Measurements from ENCODE around the gene MAB21L3. TPM values are rescaled to one million over a fixed set of nuclear protein-coding genes. Genes with fewer than 3 reads are reported as not detected.

MAB21L3 gene
- total RNA-seq, 1 donor from 2014 or later, result 0.18 TPM

DNA sequence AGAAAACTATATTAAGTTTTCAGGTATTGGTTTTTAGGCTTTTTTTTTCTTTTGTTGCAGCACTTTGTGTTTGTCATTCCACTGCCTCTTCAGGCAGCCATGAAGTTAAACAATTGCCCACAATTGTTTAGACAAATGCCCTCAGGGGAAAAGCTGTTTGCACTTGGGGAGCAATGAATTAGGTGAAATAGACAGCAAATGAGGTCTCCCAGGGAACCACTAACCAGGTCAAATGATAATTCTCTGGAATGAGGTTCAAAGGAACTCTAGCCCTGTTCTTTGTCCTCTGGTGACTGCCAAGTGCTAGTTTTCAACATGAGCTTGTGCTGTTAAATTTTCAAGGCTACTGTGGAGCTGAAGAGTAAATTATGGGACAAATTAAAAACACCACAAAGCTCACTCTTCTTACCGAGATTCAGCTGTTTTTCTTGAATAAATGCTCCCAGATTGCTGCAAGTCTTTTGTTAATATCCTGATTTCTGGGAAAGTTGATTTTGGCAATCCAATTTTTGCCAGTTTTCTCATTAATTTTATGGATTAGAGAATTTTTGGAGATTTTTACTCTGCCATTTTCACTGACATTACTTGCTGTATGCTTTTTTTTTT, 15.1 kb upstream of the MAB21L3 start:
- H3K9me3 Mint-ChIP-seq (ENCODE audit: unreplicated experiment), result no peaks in the 10 kb centered on the region

DNA sequence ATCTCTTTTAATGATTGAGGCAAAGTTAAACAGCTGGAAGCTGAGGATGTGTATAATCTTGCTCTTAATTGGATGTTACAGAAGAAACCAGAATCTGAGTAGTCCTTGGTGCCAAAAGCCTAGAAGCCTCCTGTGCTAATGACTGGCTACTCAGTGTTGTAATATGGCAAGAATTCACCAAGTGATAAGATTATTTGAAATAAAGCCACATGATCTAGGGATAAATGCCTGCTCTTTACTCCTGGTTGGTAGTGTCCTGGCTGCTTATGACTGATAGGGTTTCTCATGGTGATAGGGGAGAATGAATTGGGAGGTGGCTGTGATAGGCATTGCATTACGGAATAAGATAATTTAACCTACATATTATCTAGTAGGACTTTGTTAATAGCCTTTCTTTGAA, 13.6 kb upstream of the MAB21L3 start:
- no peaks in the 10 kb centered on the region for H3K36me3 Mint-ChIP-seq (ENCODE audit: low read depth, unreplicated experiment)
- H3K9me3 Mint-ChIP-seq (ENCODE audit: unreplicated experiment), result no peaks in the 10 kb centered on the region
- no peaks in the 10 kb centered on the region for H3K4me1 Mint-ChIP-seq (ENCODE audit: unreplicated experiment)
- DNase-seq (ENCODE audit: low spot score), result no peak
- TF ChIP-seq, protein P1, sequence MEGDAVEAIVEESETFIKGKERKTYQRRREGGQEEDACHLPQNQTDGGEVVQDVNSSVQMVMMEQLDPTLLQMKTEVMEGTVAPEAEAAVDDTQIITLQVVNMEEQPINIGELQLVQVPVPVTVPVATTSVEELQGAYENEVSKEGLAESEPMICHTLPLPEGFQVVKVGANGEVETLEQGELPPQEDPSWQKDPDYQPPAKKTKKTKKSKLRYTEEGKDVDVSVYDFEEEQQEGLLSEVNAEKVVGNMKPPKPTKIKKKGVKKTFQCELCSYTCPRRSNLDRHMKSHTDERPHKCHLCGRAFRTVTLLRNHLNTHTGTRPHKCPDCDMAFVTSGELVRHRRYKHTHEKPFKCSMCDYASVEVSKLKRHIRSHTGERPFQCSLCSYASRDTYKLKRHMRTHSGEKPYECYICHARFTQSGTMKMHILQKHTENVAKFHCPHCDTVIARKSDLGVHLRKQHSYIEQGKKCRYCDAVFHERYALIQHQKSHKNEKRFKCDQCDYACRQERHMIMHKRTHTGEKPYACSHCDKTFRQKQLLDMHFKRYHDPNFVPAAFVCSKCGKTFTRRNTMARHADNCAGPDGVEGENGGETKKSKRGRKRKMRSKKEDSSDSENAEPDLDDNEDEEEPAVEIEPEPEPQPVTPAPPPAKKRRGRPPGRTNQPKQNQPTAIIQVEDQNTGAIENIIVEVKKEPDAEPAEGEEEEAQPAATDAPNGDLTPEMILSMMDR (IDR thresholded peaks at IDR 0.05; ENCODE audit: unreplicated experiment), result no peak
- H3K27ac Mint-ChIP-seq (ENCODE audit: unreplicated experiment), result no peak overlapping the region
- no peak overlapping the region for H3K4me3 Mint-ChIP-seq (ENCODE audit: unreplicated experiment)
- H3K27me3 Mint-ChIP-seq (ENCODE audit: unreplicated experiment), result no peaks in the 10 kb centered on the region

More for the DNA sequence above, 15.1 kb upstream of the MAB21L3 start:
- DNase-seq (ENCODE audit: low spot score), result no peak
- Mint-ChIP-seq H3K36me3 (ENCODE audit: low read depth, unreplicated experiment) (peaks cover 3% of the 10 kb centered on the region), H3K4me3 (ENCODE audit: unreplicated experiment) (no peak overlapping the region), H3K4me1 (ENCODE audit: unreplicated experiment) (no peaks in the 10 kb centered on the region), H3K27me3 (ENCODE audit: unreplicated experiment) (no peaks in the 10 kb centered on the region), H3K27ac (ENCODE audit: unreplicated experiment) (no peak overlapping the region)
- TF ChIP-seq, protein P1 (IDR thresholded peaks at IDR 0.05; ENCODE audit: unreplicated experiment), result no peak

DNA sequence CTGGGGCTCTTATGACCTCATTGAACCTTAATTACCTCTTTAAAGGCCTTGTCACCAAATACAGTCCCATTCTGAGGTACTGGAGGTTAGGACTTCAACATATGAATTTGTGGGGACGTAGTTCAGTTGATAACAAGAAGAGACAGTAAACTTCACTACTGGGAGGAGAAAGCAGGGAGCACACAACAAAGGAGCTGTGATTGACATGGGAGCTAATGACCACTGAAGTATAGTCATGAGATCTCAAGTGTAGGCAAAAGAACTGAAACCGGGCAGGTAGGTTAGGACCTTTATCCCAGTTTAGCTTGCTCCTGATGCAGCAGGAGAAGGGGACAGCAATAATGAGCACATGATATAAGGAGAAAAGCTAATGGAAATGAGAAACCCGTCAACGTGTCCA, 11.8 kb upstream of the MAB21L3 start:
- Mint-ChIP-seq H3K9me3 (ENCODE audit: unreplicated experiment) (no peaks in the 10 kb centered on the region), H3K36me3 (ENCODE audit: low read depth, unreplicated experiment) (no peaks in the 10 kb centered on the region), H3K4me1 (ENCODE audit: unreplicated experiment) (no peaks in the 10 kb centered on the region), H3K27me3 (ENCODE audit: unreplicated experiment) (no peaks in the 10 kb centered on the region), H3K27ac (ENCODE audit: unreplicated experiment) (no peak overlapping the region), H3K4me3 (ENCODE audit: unreplicated experiment) (no peak overlapping the region)
- no peak for DNase-seq (ENCODE audit: low spot score)
- TF ChIP-seq, protein P1 (IDR thresholded peaks at IDR 0.05; ENCODE audit: unreplicated experiment), result no peak

DNA sequence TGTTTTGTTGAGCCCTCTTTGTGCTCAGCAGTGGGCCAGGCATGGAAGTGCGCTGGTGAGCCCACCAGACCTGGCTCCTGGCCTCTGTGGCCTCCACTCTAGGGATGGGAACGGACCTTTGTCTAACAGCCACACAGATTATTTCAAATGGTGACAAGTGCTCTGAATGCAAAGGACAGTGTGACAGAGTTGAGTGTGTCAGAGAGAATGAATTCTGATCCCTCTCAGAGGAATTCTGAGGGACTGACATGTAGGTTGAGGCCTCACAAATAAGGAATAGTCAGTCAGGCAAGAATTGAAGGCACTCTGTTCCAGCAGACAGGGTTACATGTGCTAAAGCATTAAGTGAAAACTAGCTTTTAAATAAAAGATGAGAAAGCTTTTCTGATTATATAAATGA, 11.3 kb upstream of the MAB21L3 start:
- Mint-ChIP-seq H3K36me3 (ENCODE audit: low read depth, unreplicated experiment) (no peaks in the 10 kb centered on the region), H3K4me3 (ENCODE audit: unreplicated experiment) (no peak overlapping the region), H3K4me1 (ENCODE audit: unreplicated experiment) (no peaks in the 10 kb centered on the region), H3K9me3 (ENCODE audit: unreplicated experiment) (no peaks in the 10 kb centered on the region), H3K27ac (ENCODE audit: unreplicated experiment) (no peak overlapping the region), H3K27me3 (ENCODE audit: unreplicated experiment) (no peaks in the 10 kb centered on the region)
- TF ChIP-seq, protein P1 (IDR thresholded peaks at IDR 0.05; ENCODE audit: unreplicated experiment), result no peak
- DNase-seq (ENCODE audit: low spot score), result no peak

DNA sequence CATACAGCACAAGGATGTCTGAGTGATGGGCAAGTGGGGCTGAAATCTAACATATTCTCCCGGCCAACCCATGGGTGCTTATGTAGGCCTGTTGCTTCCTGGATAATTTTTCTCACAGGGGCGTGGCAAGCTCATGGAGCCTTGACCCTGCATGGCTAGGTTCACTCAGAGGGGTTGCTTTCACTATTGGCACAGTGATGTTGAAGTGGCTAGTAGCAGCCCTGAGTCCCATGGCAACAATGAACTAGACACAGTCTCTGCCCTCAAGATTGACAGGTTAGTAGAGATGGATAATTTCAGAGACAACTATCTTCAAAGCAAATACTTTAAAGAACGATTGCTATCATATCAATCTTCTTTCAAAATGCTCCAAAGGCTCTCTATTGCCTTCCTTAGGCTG, 6.5 kb upstream of the MAB21L3 start:
- Mint-ChIP-seq H3K36me3 (ENCODE audit: low read depth, unreplicated experiment) (no peaks in the 10 kb centered on the region), H3K4me3 (ENCODE audit: unreplicated experiment) (no peak overlapping the region), H3K9me3 (ENCODE audit: unreplicated experiment) (no peaks in the 10 kb centered on the region), H3K27me3 (ENCODE audit: unreplicated experiment) (no peaks in the 10 kb centered on the region), H3K27ac (ENCODE audit: unreplicated experiment) (no peak overlapping the region), H3K4me1 (ENCODE audit: unreplicated experiment) (no peaks in the 10 kb centered on the region)
- DNase-seq (ENCODE audit: low spot score), result no peak
- TF ChIP-seq, protein P1 (IDR thresholded peaks at IDR 0.05; ENCODE audit: unreplicated experiment), result no peak

Measured in endothelial cell (in vitro differentiated cells).